ENCODE results near the gene KCTD6.
"Not testable (repeated sequence)": the region's sequence is repeated elsewhere in the genome, so short reads cannot be mapped to it uniquely, and the experiment has no call there.

Gene KCTD6

DNA sequence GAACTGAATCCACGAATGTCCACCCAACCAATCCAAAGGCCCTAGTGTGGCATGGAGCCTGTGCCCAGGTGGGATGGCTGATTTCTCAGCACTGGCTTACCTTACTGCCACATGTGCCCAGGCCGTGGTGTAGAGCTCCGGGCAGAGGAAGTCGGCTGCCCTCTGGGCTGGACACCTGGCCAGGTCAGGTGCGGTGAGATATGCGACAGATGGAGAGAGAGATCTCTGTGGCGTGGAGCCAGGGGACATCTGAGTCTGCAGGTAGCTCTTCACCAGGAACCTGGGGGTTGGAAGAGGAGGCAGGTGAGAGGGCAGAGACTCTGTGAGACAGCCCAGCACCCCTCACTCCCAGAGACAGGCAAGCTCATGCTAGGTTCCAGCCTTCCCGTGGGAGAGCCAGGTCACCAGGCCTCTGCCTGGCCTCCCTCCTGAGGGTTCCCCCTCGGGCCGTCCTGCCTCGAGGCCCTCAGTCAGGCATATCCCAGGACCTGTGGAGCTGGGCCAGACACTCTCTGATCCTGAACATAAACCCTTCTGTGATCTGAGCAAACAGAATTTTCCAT, 32.5 kb downstream of the KCTD6 start:
- DNase-seq (ENCODE audit: insufficient read length, low spot score) (no peak), FAIRE-seq (no peak)
- no peak for TF ChIP-seq POLR2A (IDR thresholded peaks at IDR 0.05; ENCODE audit: low read depth, low read length)

GRCh38 chr3:58526515-58526957, 34.6 kb downstream of the KCTD6 start:
- no peak for TF ChIP-seq POLR2A (IDR thresholded peaks at IDR 0.05; ENCODE audit: low read depth, low read length)
- FAIRE-seq (peak; percentile 91), DNase-seq (ENCODE audit: insufficient read length, low spot score) (peak; percentile 84)

- DNase-seq (ENCODE audit: insufficient read length, low spot score); FAIRE-seq: not testable (repeated sequence)
These were observed 35.5 kb downstream of the KCTD6 start for GRCh38 chr3:58527440-58527839.

- peak; percentile 47 for DNase-seq (ENCODE audit: insufficient read length, low spot score)
- no peak for TF ChIP-seq POLR2A (IDR thresholded peaks at IDR 0.05; ENCODE audit: low read depth, low read length)
- FAIRE-seq, result peak; percentile 62
These were observed 36.7 kb downstream of the KCTD6 start for GRCh38 chr3:58528629-58529028.

GRCh38 chr3:58529516-58530353, 37.8 kb downstream of the KCTD6 start:
- no peak for DNase-seq (ENCODE audit: insufficient read length, low spot score)
- no peak for TF ChIP-seq POLR2A (IDR thresholded peaks at IDR 0.05; ENCODE audit: low read depth, low read length)
- FAIRE-seq, result no peak

DNA sequence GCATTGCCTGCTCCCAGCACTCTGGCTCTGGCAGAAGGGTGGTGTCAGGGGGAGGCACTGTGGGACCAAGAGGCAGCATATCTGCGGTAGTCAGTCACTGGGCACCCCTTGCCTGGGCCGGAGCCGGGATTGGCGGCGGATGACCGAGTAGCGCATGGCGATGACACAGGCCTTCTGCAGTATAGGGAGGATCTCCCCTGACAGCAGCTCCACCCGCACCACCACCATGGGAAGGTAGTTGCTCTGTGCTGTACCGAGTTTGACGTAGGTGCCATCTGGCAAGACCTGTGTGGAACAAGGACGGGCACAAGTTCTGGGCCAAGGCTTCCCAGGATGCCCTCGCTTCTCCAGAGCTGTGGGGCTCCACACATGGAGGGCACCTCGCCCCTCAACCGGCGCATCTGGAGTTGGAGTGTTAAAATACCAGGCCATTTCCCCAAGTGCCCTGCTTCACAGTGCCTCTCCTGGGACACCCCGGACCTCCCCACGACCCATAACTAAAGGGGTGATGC, 38.5 kb downstream of the KCTD6 start:
- TF ChIP-seq POLR2A (IDR thresholded peaks at IDR 0.05; ENCODE audit: low read depth, low read length), result no peak
- FAIRE-seq (no peak), DNase-seq (ENCODE audit: insufficient read length, low spot score) (no peak)

- DNase-seq (ENCODE audit: insufficient read length, low spot score) (no peak), FAIRE-seq (no peak)
- no peak for TF ChIP-seq POLR2A (IDR thresholded peaks at IDR 0.05; ENCODE audit: low read depth, low read length)
These were observed 39.7 kb downstream of the KCTD6 start for GRCh38 chr3:58531555-58531954.

DNA sequence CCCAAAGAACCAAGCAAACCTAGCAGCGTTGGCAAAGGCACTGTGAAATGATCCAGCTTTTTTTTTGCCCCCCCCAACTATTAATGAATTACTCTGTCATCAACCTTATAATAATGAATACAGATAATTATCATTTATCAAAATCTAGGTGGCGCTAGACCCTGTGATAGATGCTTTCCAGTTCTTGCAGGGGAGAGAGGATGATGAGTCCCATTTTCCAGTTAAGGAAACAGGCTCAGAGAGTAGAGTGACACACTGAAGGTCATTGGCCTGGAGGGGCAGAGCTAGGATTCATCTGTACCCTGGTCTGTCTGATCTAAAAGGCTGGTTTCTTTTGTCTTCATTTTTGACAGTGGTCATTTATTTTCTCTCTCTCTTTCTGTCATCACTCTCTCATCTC, 40.1 kb downstream of the KCTD6 start:
- DNase-seq (ENCODE audit: insufficient read length, low spot score), result peak; percentile 40
- no peak for TF ChIP-seq POLR2A (IDR thresholded peaks at IDR 0.05; ENCODE audit: low read depth, low read length)
- FAIRE-seq, result no peak

DNA sequence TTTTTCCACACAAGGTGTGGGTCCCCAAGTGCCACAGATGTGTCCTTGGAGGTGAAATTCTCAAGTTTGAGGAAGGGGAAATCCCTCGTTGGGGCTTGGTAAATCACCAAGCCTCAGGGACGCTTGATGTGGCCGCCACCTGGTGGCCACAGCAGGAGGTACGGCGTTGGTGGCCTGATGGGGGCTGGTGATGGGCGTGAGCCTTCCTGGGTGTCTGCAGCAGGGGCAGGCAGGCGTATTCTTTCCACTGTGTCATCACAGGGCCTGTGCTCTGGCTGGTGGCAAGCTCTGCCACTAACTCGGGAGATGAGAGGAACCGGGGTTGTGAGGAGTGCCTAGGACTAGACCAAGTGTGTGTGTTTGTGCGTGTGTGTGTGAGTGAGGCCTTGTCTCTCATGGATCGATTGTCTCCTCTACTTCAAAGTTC, 40.9 kb downstream of the KCTD6 start:
- FAIRE-seq, result no peak
- no peak for TF ChIP-seq POLR2A (IDR thresholded peaks at IDR 0.05; ENCODE audit: low read depth, low read length)
- DNase-seq (ENCODE audit: insufficient read length, low spot score), result peak; percentile 73

GRCh38 chr3:58534592-58535494, 42.9 kb downstream of the KCTD6 start:
- no peak for DNase-seq (ENCODE audit: insufficient read length, low spot score)
- FAIRE-seq, result no peak
- no peak for TF ChIP-seq POLR2A (IDR thresholded peaks at IDR 0.05; ENCODE audit: low read depth, low read length)

GRCh38 chr3:58535531-58536500, 43.9 kb downstream of the KCTD6 start:
- FAIRE-seq (no peak), DNase-seq (ENCODE audit: insufficient read length, low spot score) (no peak)
- TF ChIP-seq POLR2A (IDR thresholded peaks at IDR 0.05; ENCODE audit: low read depth, low read length), result no peak

DNA sequence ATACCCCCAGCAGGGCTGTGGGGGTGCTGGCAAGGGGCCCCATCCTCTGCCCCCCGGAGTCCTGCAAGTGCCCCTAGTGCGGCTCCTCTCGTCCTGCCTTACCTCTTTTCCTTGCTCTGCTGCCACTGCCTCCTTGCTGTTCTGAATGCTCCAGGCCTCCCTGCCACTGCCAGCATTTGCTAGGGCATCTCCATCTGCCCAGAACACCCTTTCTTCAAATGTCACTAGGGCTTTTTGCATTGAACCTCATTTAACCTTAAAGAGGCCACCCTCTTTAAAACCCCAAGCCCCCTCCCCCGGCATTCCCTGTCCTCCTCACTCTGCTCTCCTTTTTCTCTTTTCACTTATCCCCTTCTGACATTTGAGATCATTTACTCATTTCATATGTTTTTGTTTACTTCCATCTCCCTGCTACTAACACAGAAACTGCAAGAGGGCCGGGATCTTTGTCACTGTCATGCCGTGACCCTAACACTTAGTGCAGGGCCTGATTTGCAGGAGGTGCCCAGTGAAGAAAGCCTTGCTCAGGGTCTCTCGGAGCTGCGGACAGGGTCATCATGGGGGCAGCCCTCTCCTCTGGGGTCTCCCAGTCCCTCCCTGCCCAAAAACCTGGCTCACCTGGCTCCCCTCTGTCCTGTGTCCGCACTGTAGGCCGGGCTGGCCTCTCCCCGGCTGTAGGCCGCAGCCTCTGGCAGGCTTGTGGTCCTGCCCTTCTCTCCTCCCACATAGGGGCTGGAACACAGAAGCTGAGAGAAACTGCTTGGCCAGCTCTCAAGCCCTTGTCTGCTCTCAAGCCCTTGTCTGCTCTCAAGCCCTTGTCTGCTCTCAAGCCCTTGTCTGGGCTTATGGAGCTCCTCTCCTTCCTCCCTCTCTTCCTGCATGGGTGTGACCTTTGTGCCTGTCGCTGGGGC, 44.9 kb downstream of the KCTD6 start, which contains the start of gene ACOX2:
Gene ACOX2, minus strand, starts transcription at position 690 of the 911 bp plus-strand sequence. CDS start 2,084 bp downstream, outside the sequence.
- TF ChIP-seq POLR2A (IDR thresholded peaks at IDR 0.05; ENCODE audit: low read depth, low read length), result no peak
- no peak for DNase-seq (ENCODE audit: insufficient read length, low spot score)
- no peak for FAIRE-seq
